ENCODE results near the gene KIF7. TPM values are rescaled to one million over a fixed set of nuclear protein-coding genes. Genes with fewer than 3 reads are reported as not detected.

Gene KIF7
- total and polyA plus RNA-seq, 12 donors, result 1.6 to 8.2 (median 5.3) TPM

- intact Hi-C loops (cut with DNase I), result no loop called here
- 76 to 92% (median 84%) methylated on average over 5 to 7 of the region's 7 CpGs for WGBS, 4 donors
- Histone ChIP-seq H3K27ac (no peak overlapping the region), H3K27me3 (no peaks in the 10 kb centered on the region), H3K4me3 (no peak overlapping the region), H3K4me1 (replicated peaks in 1 of 2) (peaks cover 6 to 9% of the 10 kb centered on the region in 2 donors), H3K36me3 (replicated peaks in 1 of 2) (no peaks in the 10 kb centered on the region), H3K9me3 (replicated peaks in 1 of 3) (no peaks in the 10 kb centered on the region)
- DNase-seq, result no peak
- TF ChIP-seq CTCF (IDR thresholded peaks at IDR 0.05), result no peak
- no peak for TF ChIP-seq POLR2A (IDR thresholded peaks at IDR 0.05)
Measured at GRCh38 chr15:89652131-89652530, 3.1 kb downstream of the KIF7 start.

- Histone ChIP-seq H3K4me1 (replicated peaks in 1 of 2) (no peaks in the 10 kb centered on the region), H3K9me3 (replicated peaks in 1 of 3) (no peaks in the 10 kb centered on the region), H3K36me3 (replicated peaks in 1 of 2) (no peaks in the 10 kb centered on the region), H3K27me3 (no peaks in the 10 kb centered on the region), H3K27ac (no peak overlapping the region), H3K4me3 (no peak overlapping the region)
- 93 to 97% (median 95%) methylated on average over 11 to 15 of the region's 15 CpGs for WGBS, 4 donors
- TF ChIP-seq CTCF (IDR thresholded peaks at IDR 0.05) (no peak), POLR2A (IDR thresholded peaks at IDR 0.05) (no peak)
- DNase-seq, result no peak
- intact Hi-C loops (cut with DNase I), result loop anchor here (5.0 to 10.0 kb wide), 2 partner anchors 43 to 95 kb away; partner anchors contain the start of genes PEX11A (in 1 of the 2) and WDR93 (in 1 of the 2)
Measured at GRCh38 chr15:89649716-89650115, 5.6 kb downstream of the KIF7 start.

GRCh38 chr15:89649013-89649625 is 6.1 kb downstream of the KIF7 start:
- intact Hi-C loops (cut with DNase I), result loop anchor here (5.0 to 10.0 kb wide), 2 partner anchors 43 to 96 kb away; partner anchors contain the start of genes PEX11A (in 1 of the 2) and WDR93 (in 1 of the 2)
- WGBS, 4 donors, result 92 to 97% (median 95%) methylated on average over 2 to 37 of the region's 37 CpGs
- no peaks in the 10 kb centered on the region for H3K36me3 ChIP-seq (replicated peaks in 1 of 2)
- H3K9me3 ChIP-seq (replicated peaks in 1 of 3), result no peaks in the 10 kb centered on the region
- H3K27ac ChIP-seq, result no peak overlapping the region
- H3K4me3 ChIP-seq, result no peak overlapping the region
- H3K27me3 ChIP-seq, result no peaks in the 10 kb centered on the region
- DNase-seq, result no peak
- no peak for TF ChIP-seq CTCF (IDR thresholded peaks at IDR 0.05)
- TF ChIP-seq POLR2A (IDR thresholded peaks at IDR 0.05), result no peak
- H3K4me1 ChIP-seq (replicated peaks in 1 of 2), result no peaks in the 10 kb centered on the region

GRCh38 chr15:89648106-89649012 is 6.9 kb downstream of the KIF7 start:
- intact Hi-C loops (cut with DNase I), result loop anchor here (5.0 to 10.0 kb wide), 2 partner anchors 44 to 96 kb away; partner anchors contain the start of genes PEX11A (in 1 of the 2) and WDR93 (in 1 of the 2)
- Histone ChIP-seq H3K36me3 (replicated peaks in 1 of 2) (no peaks in the 10 kb centered on the region), H3K4me3 (no peak overlapping the region), H3K9me3 (replicated peaks in 1 of 3) (no peaks in the 10 kb centered on the region), H3K4me1 (replicated peaks in 1 of 2) (no peaks in the 10 kb centered on the region), H3K27me3 (no peaks in the 10 kb centered on the region), H3K27ac (no peak overlapping the region)
- DNase-seq, result no peak
- 88 to 91% (median 88%) methylated on average over 43 to 102 of the region's 102 CpGs for WGBS, 4 donors
- TF ChIP-seq POLR2A (IDR thresholded peaks at IDR 0.05) (no peak), CTCF (IDR thresholded peaks at IDR 0.05) (no peak)

Measured in adrenal gland (tissue), 12 donors.